Stimulated activated CD8-positive, alpha-beta memory T cell treated with anti-CD3 and anti-CD28 coated beads, Interleukin-2, amount 100 ng/mL, for 48 hours (primary cell): ENCODE results near the gene MAMLD1.

Experiments used
- DNase-seq, 2 donors: peaks; one replicate each; pipeline ENCODE4 v3.0.0-alpha.2; 2020; ENCODE audit warnings: low read depth in 2 of 2

MAMLD1 gene

GRCh38 chrX:150530821-150531220, 167.7 kb downstream of the MAMLD1 start:
- no peak for DNase-seq

GRCh38 chrX:150531467-150531866, 168.3 kb downstream of the MAMLD1 start:
- no peak for DNase-seq

- DNase-seq, result no peak
Observed at GRCh38 chrX:150533863-150534262, 170.7 kb downstream of the MAMLD1 start.

DNA sequence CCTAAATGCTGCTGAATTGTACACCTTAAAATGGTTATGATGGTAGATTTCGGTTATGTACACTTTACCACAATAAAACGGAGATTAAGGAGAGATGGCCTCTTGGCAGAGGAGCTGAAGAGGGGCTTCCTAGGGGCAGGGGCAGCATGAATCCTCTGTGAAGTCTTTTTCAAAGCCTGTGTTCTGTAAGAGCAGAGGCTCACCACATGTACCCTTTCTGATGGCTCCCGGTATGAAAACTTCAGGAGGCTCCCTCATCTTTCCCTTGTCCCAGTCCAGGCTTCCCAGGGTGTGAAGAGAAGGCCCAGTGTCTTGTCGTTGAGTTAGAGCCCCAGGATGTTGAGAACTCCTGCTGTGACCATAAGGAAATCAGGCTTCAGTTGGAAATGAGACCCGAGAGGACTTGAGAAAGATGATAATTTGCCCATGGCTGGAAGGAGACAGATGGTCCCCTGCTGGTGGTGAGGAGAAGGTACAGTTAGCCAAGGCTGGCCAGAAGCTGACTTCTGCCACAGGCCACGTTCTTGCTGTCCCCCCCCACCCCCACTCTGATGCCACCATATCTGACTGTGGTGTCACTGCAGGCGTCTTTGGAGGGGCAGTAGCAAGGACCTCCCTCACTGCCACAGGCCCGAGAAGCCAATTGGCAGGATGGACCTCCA, 173.5 kb downstream of the MAMLD1 start:
- DNase-seq, result no peak

GRCh38 chrX:150537851-150538250, 174.7 kb downstream of the MAMLD1 start:
- DNase-seq, result no peak

- no peak for DNase-seq
Observed at GRCh38 chrX:150540965-150541364, 177.8 kb downstream of the MAMLD1 start.

GRCh38 chrX:150542846-150543229, 179.7 kb downstream of the MAMLD1 start:
- DNase-seq, result no peak

GRCh38 chrX:150543230-150544155, 180.4 kb downstream of the MAMLD1 start:
- no peak for DNase-seq

- DNase-seq, result no peak
Observed at GRCh38 chrX:150544222-150544787, 181.2 kb downstream of the MAMLD1 start.

DNA sequence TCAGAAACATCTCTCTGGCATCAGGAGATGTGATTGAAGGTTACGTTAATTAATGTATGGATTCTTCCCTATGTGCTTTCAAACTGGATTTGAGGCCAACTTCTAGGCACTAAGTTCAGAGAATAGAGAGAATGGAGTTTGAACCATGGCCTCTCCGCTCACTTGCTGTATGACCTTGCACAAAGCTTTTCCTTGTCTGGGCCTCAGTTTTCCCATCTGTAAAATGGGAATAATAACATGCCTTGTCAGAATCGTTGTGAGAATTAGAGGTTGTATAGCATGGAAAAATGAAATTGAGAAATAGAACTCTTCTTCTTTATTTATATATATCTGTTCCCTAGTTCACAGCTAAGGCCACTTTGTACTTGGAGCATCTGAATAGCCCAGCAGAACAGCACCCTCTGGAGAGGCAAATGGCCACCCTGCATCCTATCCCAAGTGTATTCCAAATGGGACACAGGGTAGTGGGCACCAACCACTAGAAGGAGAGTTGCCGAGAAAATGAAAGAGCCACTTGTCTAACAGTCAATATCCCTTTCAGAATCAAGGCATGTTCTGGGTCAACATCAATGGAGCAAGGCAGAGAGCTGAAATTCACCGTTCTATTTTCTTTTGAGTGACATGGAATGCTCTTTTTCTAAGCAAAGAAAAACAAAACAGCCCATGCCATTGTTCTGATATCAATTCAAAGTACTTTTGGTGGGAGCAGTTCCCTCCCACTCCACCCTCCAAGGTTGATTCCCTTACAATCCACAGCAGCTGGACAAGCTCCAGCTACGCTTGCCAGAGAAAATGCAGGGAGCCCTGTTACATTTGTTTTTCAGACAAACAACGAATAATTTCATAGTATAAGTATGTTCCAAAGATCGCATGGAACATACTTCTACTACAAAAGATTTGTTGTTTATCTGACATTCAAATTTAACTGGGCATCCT, 182.0 kb downstream of the MAMLD1 start:
- DNase-seq, result no peak

DNA sequence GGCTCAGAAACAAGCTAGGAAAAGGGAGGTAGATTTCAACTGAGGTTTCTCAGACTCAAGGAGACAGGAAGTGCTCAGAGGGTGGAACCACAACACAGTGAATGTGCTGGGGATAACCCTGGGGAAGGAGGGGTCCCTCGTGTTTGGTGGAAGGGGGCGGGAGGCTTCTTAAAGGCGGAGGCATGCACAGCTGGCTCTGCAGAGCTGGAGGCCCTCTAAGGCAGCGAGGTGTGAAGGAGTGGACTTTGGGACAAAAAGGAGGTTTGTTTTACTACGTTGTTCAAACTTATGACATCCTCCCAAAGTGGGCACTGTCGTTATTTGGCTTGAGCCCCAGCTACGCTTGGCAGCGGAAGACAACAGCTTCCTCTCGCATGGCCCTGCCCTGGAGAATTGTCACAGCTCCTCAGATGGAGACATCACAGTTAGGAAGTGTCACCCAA, 183.6 kb downstream of the MAMLD1 start:
- no peak for DNase-seq

- DNase-seq, result no peak
Observed at GRCh38 chrX:150547375-150548115, 184.4 kb downstream of the MAMLD1 start.

DNA sequence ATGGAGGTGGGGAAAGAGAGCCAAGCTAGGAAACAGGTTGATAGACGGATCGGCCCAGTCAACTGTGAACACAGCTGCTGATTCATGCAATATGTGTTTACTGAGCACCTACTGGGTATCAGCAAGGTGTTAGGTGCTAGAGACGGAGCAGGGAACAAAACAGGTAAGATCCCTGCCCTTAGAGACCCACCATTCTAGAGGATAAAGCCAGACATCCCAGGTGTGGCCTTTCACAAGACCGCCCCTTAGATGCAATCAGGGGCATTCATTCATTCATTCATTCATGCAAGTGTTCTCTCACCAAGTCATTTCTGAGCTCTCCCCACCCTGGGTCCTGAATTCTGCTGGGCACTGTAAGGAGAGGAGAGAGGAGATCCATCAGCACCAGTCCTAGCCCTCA, 185.1 kb downstream of the MAMLD1 start:
- DNase-seq, result no peak

- no peak for DNase-seq
Observed at GRCh38 chrX:150548684-150549083, 185.6 kb downstream of the MAMLD1 start.

- DNase-seq, result no peak
Observed at GRCh38 chrX:150551963-150552362, 188.8 kb downstream of the MAMLD1 start.

DNA sequence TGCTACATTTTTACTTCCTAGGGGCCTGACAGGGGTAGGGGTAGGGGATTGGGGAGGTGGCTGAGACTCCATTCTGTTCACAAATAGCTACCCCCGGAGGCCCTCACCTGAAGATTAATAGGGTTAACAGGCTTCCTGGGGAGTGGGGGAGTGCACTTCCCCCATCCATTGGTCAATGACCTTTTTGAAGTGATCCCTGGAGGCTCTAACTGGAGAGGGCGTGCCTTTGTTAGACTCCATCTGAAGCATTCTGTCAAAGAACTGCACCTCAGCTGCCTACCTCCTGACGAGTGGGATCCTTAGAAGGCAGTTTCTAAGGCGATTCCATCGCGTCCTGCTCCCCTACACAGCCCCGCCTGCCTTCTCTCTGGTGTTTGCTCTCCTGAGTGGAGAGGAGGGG, 195.3 kb downstream of the MAMLD1 start:
- no peak for DNase-seq
